ENCODE data around the gene ACOXL.

ACOXL gene

DNA sequence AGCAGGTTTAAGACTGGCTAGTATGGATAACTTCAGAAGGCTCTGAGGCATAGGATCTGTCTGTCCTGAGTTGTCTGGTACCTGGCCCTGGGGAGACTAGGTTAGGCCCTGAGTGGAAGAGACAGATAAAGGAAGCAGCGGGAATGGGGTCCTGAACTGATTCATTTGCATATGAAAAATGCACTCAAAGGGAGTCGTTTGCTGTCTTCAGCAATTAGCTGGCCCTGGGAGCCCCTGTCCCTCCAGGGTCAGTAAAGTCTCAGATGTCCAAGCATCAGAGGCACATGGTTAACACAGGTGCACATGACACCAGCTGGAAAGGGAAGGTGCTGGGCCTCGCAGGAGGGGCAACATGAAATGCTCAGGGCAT lies 172.4 kb downstream of the ACOXL start:
- no peak for DNase-seq (ENCODE audit: extremely low read depth in 1 of 2, low read depth in 1 of 2)

DNA sequence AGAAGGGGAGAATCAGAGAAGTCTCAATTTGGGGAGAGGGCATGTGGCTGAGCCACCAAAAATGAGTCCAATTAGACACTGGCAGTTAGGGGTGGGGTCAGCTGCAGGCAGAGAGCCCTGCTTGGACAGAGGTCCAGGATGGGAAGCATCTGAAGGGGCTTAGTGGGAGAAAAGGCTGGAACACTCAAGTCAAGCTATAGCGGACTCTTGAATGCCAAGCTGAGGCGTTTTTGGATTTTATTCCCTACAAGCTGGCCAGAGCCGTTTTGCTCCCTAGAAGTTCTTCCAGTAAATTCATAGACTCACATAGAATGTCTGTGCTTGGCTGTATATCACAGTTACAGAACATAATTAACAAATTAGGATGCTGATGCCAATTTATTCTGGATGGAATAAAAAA lies 172.8 kb downstream of the ACOXL start:
- DNase-seq (ENCODE audit: extremely low read depth in 1 of 2, low read depth in 1 of 2) = no peak

DNA sequence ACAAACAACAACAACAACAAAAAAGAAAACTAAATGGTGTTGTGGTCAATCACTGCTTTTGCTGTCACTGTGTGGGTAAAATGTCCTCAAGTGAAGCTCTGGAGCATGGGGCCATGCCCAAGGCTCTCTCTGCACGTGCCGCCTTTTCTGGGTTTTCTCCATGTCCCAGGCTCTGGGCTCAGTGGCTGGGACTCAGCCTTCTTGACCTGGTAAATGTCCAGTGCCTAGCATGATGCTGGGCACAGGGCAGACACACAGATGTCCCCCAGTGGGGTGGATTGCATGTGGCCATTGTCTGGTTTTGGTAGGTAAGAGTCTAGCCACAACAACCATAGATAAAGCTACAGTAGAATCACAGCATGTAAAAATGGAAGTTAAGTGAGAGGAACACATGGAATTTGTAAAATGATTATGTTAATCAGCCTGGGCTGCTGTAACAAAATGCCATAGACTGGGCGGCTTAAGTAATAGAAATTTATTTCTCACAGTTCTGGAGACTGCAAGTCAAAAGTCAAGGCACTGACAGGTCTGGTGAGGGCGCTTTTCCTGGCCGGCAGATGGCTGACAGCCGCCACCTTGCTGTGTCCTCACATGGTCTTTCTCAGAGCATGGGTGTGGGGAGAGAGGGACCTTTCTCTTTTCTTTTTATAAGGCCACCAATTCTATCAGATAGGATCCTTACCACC lies 174.4 kb downstream of the ACOXL start:
- DNase-seq (ENCODE audit: extremely low read depth in 1 of 2, low read depth in 1 of 2) = no peak

DNA sequence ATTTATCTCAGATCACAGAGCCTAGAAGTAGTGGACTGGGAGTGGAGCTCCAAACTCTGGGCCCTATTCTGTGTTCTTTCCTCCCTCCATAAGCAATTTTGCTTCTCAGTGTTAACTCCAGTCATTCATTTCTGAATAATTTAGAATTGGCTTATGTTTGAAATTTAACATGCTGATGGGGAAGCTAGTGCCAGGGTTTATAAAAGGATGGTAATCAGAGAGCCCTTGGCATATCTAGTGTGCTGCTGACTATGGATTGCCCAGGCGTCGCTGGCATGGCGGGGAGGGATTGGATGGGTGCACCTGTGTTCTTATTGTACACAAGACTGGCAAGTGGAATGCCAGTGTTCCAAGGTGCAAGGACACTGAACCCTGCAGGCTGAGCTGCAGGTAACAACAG lies 177.1 kb downstream of the ACOXL start:
- DNase-seq (ENCODE audit: extremely low read depth in 1 of 2, low read depth in 1 of 2) = no peak

DNA sequence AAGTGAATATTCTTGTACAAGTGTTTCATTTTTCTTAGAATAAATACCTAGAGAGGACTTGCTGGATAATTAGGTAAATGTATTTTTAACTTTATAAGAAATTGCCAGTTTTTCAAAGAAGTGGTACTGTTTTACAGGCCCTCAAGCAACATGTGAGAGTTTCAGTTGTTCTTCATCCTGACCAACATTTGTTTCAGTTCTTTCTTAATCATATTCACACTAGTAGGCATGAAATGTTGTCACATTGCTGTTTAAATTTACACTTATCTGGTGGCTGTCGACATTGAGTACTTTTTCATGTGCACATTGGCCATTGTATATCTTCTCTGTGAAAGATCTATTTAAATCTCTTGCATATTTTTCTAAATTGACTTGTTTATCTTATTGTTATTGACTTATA lies 178.1 kb downstream of the ACOXL start:
- no peak for DNase-seq (ENCODE audit: extremely low read depth in 1 of 2, low read depth in 1 of 2)

DNA sequence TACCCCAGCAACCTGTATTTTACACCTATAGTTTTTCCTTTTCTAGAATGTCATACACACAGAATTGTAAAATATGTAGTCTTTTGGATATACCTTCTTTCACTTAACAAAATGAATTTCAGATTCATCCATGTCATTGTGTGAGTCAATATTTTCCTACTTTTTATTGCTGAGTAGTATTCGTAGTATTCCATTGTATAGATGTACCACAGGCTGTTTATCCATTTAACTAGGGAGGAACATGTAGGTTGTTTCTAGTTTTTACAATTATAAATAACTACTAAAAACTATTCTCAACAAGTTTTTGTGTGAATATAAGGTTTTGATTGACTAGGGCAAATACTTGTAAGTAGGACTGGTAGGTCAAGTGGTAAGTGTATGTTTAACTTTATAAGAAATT lies 187.4 kb downstream of the ACOXL start:
- no peak for DNase-seq (ENCODE audit: extremely low read depth in 1 of 2, low read depth in 1 of 2)

DNA sequence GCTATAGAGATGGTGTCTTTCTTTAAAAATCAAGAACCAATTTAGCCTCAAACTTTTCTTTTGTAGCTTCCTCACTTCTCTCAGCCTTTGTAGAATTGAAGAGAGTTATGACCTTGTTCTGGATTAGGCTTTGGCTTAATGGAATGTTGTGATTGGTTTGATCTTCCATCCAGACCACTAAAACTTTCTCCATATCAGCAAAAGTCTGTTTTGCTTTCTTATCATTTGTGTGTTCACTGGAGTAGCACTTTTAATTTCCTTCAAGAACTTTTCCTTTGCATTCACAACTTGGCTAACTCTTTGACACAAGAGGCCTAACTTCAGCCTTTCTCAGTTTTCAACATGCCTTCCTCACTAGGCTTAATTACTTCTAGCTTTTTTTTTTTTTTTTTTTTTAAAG lies 193.1 kb downstream of the ACOXL start:
- no peak for DNase-seq (ENCODE audit: extremely low read depth in 1 of 2, low read depth in 1 of 2)

DNA sequence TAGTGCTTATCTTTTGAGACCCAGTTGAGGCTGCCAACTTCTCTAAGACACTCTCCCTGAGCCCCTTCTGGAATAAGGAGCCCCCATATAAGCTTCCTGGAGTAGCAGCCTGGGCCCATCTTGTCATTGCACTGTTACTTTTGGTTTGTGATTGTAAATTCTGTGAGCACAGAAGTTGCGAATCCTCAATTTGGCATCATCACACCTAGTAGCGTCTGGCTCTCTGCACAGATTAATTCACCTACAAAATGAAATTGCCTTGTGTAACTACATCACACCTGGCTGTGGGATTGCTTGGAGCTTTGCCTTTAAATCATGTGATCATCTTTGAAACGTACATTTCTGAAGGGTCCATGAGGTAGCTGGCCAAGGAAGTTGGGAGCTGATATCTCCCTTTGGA lies 195.2 kb downstream of the ACOXL start:
- no peak for DNase-seq (ENCODE audit: extremely low read depth in 1 of 2, low read depth in 1 of 2)

DNA sequence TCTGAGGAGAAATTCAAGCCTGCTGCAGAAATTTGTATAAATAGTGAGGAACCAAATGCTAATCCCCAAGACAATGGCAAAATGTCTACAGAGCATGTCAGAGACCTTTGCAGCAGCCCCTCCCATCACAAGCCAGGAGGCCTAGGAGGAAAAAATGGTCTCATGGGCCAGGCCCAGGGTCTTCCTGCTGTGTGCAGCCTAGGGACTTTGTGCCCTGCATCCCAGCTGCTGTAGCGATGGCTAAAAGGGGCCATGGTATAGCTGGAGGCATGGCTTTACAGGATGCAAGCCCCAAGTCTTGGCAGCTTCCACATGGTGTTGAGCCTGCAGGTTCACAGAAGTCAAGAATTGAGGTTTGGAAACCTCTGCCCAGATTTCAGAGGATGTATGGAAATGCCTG lies 197.2 kb downstream of the ACOXL start:
- DNase-seq (ENCODE audit: extremely low read depth in 1 of 2, low read depth in 1 of 2) = no peak

DNA sequence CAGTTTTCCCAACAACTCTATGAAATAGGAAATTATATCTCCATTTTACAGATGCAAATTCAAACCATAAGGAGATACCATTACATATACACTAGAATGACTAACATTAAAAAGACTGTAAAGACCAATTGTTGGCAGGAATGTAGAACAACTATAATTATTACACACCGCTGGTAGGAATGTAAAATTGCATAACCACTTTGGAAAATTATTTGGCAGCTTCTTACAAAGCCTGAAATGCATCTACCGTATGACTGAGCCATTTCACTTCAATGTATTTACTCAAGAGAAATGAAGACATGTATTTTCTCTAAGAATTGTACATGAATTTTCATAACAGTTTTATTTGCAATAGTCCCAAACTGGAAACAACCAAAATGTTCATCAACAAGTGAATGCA lies 199.3 kb downstream of the ACOXL start:
- no peak for DNase-seq (ENCODE audit: extremely low read depth in 1 of 2, low read depth in 1 of 2)

DNA sequence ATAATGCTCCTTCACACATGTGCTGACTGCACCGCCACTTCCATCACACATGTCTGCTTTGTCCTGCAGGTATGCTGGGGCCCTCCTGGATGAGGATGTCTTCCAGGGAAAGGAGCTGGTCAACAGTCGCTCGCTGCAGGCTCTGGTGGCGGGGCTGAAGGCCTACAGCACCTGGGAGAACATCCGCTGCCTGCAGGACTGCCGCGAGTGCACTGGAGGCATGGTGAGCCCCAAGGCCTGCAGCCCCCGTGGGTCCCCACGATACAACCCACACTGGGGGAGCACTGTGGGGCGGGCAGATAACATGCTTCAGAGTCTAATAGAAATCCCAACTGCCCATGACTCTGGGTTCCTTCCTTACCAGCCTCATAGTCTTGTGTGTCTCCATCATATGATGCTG lies 201.0 kb downstream of the ACOXL start:
- no peak for DNase-seq (ENCODE audit: extremely low read depth in 1 of 2, low read depth in 1 of 2)

DNA sequence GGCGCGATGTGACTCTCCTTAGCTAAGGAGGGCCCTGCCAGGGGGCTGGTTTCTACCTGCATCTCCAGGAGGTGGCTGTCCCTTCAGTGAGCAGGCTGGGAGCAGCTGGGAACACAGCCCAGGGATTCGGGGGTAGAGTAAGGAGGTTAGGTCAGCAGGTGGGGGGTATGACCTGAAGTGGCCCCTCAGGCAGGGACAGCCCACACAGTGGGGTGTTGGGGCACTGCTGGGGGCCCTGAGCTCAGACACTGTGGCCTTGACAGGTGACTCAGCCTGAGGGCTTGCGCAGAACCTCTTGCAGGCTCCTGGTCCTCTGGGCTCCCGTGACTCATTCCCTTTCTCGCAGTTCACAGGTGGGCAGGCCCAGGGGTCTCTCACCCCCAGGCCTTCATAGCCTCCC lies 202.6 kb downstream of the ACOXL start:
- DNase-seq (ENCODE audit: extremely low read depth in 1 of 2, low read depth in 1 of 2) = no peak

DNA sequence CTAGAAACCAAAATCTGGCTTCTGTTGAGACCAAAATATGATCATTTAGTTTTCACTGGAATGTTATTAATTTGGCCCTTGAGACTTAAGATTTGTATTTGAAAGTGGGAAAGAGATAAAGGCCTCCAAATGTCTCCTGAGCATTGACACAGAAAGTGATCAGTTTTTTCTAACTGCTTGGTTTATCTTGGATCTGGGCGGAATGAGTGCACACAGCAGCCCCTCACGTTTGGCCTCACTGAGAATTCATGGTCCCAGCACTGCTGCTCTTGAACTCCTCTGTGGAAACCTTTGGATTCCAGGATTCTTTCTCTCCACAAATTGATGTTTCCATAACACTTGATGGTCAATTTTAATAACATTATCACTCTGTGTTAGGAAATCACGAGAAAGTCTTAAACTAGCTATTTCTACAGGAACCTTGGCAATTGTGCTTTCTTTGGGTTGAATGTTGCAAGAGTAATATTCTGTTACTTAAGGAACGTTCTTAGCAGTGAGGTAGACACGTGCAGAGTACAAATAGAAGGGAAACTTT lies 208.1 kb downstream of the ACOXL start:
- DNase-seq (ENCODE audit: extremely low read depth in 1 of 2, low read depth in 1 of 2) = no peak

DNA sequence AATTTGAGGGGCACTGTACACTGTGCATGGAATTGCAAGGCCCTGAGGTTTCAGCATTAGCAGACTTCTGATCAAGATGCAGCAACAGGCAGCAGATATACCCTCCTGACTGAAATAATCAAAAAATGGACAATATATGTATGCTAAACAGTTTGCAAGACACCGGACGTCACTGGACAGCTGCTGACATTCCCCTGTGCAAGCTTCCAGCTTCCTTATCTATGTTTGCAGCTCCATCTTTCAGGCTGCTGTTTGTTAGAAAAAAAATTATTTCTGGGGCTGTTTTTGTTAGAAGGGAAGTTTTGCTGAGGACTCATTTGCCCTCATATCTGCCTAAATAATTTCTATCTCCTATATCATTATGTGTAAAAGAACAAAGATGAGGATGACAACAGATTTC lies 208.9 kb downstream of the ACOXL start:
- no peak for DNase-seq (ENCODE audit: extremely low read depth in 1 of 2, low read depth in 1 of 2)

DNA sequence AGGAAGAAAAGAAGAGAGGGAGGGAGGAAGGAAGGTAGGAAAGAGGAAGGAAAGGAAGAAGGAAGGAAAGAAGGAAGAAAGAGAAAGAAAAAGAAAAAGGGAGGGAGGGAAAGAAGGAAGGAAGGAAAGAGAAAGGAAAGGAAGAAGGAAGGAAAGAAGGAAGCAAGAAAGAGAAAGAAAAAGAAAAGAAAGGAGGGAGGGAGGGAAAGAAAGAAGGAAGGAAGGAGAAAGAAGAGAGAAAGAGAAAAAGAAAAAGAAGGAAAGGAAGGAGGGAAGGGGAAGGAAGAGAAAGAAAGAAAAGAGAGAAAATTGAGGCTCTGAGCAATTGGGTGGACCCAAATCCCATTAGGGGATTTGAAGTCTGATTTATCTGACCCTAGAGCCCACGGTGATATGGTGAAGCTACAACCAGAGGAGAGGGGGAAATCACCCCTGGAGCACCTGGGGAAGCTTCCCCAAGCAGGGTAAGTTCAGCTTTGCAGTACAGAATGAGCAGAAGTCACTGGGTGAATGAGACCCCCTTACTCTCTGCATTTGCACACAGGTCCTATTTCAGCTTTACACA lies 210.8 kb downstream of the ACOXL start:
- no peak for DNase-seq (ENCODE audit: extremely low read depth in 1 of 2, low read depth in 1 of 2)

DNA sequence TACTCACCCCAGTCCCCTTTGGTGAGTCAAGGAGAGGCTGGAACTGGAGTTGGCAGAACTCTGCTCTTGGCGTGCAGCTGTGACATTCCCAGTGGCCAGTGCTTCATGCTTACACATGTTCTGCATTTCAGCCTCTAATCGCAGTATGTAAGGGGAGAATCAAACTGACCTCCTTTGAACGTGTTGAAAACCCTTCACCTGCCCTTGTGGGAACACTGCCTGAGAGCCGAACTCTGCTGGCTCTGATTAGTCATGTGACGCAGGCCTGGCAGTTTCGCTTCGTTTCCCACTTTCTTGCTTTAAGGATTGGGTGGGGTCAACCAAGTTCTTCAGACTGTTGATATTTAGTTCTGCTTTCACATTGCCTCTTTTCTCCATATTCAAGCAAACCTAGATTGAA lies 214.5 kb downstream of the ACOXL start:
- DNase-seq (ENCODE audit: extremely low read depth in 1 of 2, low read depth in 1 of 2) = no peak

DNA sequence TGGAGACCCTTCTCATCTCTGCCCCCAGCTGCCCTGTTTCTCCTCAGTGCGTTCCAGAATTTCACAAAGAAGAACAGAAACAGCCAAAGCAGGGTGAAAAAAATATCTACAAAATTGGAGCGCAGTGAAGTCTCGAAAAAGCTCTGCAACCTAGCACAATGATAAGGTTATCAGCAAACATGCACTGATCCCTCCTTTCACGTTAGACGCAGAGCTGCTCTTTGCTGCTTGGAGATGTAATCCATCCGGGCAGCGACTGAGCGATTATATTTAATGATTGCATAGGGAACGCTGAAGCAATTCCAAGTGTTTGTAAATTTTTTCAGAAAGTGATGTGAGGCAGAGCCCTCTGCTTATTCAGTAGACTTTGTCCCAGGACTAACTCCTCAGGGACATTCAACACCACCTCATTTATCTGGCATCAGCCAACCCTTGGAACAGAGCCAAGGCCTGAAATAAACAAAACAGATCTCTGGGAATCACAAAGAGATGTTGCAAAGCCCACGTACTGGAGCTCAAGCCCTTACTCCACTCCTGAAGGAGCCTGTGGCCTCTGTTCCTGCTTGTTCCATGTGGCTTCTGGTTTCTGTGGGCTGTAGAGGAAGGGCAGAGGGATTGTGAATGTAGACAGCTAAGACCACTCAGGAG lies 215.8 kb downstream of the ACOXL start:
- no peak for DNase-seq (ENCODE audit: extremely low read depth in 1 of 2, low read depth in 1 of 2)

DNA sequence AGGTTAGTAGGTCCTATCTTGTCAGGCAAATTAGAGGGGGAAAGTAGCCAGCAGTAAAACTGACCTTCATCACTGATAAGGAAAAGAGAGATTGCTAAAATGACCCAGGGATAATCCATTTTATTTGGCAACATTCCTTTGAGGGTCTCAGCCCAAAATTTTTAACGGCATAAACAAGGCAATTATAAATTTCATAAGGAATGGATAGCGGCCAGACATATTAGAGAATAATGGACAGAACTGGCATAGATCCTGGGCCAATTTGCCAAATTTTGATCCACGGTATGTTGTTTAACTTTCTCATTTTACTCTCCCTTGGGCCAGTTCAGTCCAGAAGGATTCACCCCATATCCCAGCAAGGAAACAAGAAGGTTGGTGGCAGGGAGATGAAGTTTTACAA lies 217.9 kb downstream of the ACOXL start:
- DNase-seq (ENCODE audit: extremely low read depth in 1 of 2, low read depth in 1 of 2) = no peak

DNA sequence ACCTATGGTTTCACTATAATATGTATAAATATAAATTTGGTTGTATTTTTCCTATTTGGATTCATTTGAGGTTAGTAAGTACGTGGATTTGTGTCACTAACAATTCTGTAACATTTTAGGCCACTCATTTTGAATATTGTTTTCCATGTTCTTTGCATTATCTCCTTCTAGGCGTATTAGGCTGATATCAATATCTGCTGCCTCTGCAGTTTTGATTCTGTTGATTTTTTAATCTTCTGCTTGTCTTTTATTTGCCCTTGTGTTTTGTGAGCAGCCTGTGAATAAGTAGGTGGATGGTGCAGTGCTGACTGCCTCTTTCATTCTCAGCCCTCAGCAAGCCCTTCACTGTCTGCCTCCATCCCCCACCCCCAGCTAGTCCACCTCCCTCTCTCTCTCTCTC lies 222.7 kb downstream of the ACOXL start:
- DNase-seq (ENCODE audit: extremely low read depth in 1 of 2, low read depth in 1 of 2) = no peak

DNA sequence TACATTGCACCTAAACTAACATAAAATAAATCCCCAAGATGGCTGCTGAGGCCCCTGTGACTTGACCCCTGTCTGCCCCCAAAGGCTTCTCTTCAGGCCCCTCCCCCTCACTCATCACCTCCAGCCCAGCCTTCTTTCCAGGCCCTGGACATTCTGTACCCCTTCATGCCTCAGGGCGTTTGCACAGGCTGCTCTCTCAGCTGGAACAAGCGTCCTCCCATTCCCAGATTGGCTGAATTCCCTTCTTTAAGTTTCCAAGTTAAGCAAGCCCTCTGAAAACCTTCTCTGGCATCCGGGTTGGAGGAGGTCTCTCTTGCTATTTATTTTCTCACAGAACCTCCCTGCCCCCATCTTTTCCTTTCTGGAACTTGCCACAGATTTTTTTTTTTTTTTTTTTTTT lies 223.2 kb downstream of the ACOXL start:
- DNase-seq (ENCODE audit: extremely low read depth in 1 of 2, low read depth in 1 of 2) = no peak

DNA sequence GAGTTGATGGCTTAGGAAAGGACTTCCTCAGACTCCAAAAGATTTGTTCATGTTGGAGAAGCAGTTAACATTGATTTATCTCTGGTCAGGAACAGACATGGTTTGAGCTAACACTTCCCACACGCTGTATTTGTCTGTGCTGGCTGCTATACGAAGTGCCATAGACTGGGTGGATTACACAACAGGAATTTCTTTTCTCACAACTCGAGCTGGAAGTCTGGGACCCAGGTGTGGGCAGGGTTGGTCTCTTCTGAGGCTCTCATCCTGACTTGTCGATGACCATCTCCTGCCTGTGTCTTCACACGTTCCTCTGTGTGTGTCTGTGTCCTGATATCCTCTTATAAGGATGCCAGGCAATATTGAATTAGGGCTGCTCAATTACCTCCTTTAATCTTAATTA lies 224.9 kb downstream of the ACOXL start:
- DNase-seq (ENCODE audit: extremely low read depth in 1 of 2, low read depth in 1 of 2) = no peak

DNA sequence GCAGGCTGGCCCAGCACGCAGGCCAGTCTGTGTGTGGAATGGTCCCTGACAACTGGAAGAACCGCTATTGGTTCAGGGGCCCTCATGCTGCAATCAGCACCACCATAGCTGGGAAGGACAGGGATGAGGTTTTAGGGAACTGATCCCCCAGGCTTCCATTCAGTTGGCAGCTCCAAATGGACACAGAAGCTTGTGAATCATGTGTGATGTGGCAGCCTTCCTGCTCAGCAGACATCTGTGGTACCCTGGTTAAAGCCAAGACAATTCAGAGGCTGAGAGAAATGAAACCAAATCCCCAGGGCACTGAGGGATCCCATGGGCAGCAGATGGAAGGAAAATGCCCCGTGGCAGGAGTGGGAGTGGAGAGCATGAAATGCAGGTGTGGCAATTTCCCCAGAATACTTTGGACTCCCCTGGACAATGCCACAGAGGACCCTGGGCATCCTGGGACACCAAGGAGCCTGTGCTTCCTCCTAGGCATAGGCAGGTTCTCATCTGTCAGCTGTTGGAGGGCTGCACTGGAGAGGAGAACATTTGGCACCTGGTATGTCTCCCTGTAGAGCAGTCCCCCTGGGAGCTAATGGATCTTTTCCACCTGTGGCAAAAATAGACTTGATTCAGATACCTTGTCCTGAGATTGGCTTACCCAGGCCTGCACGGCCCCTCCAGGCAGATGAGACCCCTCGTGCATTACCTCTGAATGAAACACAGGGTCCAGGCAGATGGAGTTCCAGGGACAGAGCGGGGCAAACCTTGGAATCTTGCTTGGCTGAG lies 226.2 kb downstream of the ACOXL start:
- no peak for DNase-seq (ENCODE audit: extremely low read depth in 1 of 2, low read depth in 1 of 2)
